K562 (cell line): Measurements from ENCODE around the gene PPFIA3. TPM values are rescaled to one million over a fixed set of nuclear protein-coding genes. Genes with fewer than 3 reads are reported as not detected.

Source experiments
- ATAC-seq: fragments of 200-7000 bp; cut with Tn5 transposase; 3 replicates; pipeline ENCODE4 v1.9.1; 2020; ENCODE audit warnings: moderate library complexity
- BruUV-seq: library from RNA; stranded (reverse); fragments of 400-500 nt; replicated peaks from 2 replicates; lab custom pipeline; 2021; lab: Mats Ljungman, UMichigan
- CTCF ChIA-PET: fragments of 300-600 bp; formaldehyde crosslinking; extraction: SDS; loops from one replicate; lab custom pipeline; 2021; ENCODE audit warnings: low intra/inter-chr PET ratio; lab: Yijun Ruan, JAX
- POLR2A ChIA-PET: fragments of 300-600, 350-650 bp; sonication (Branson Sonifier 250); formaldehyde crosslinking; extraction: SDS; loops from one replicate; lab custom pipeline; 2021; ENCODE audit warnings: antibody characterized with exemption, inconsistent platforms; lab: Yijun Ruan, JAX
- DNase-seq, 4 experiments: peaks; one replicate each; pipeline versions ENCODE4 v3.0.0 to v3.0.0-alpha.2; 2011 to 2018; ENCODE audit warnings: low spot score in 3 of 4, mixed read lengths in 3 of 4; ENCODE audit errors: extremely low read depth in 1 of 4
- FAIRE-seq: peaks from 2 replicates; lab custom pipeline; 2011; peaks lifted over from hg19 to GRCh38; lab: Jason Lieb, UNC
- H2AFZ ChIP-seq: 2 replicates; pipeline ENCODE4 v1.6.0; 2011; ENCODE audit warnings: low read depth, low read length, control low read depth, inconsistent platforms
- H3K27ac ChIP-seq: fragments of 200-600 bp; 3 replicates; pipeline ENCODE4 v1.8.0; 2011; ENCODE audit warnings: low read depth, mild to moderate bottlenecking, control low read depth, inconsistent platforms, low read length, moderate library complexity, mixed read lengths; ENCODE audit errors: extremely low read depth
- H3K27me3 ChIP-seq, 2 experiments: fragments of 300-600 bp in 1 of 2; 2 replicates in 1 of 2; 3 replicates in 1 of 2; pipeline versions ENCODE4 v1.6.0 to v1.8.0; 2011; ENCODE audit warnings: inconsistent platforms in 2 of 2, low read length in 2 of 2, mild to moderate bottlenecking in 1 of 2, mixed read lengths in 1 of 2, moderate library complexity in 1 of 2; ENCODE audit not compliant: control insufficient read depth in 2 of 2, insufficient read depth in 2 of 2
- H3K36me3 ChIP-seq: fragments of 300-600 bp; 3 replicates; pipeline ENCODE4 v1.8.0; 2011; ENCODE audit warnings: mild to moderate bottlenecking, low read length, inconsistent platforms; ENCODE audit not compliant: control insufficient read depth, insufficient read depth
- H3K4me1 ChIP-seq, 2 experiments: fragments of 200-600 bp in 1 of 2; replicated peaks in 1 of 2; 2 replicates in 1 of 2; 3 replicates in 1 of 2; pipeline versions ENCODE4 v1.5.1 to v1.8.0; 2011; ENCODE audit warnings: inconsistent platforms in 2 of 2, low read length in 2 of 2, mild to moderate bottlenecking in 1 of 2, mixed read lengths in 1 of 2, moderate library complexity in 1 of 2; ENCODE audit not compliant: control insufficient read depth in 2 of 2, insufficient read depth in 2 of 2
- H3K4me2 ChIP-seq: 2 replicates; pipeline ENCODE4 v1.6.1; 2011; ENCODE audit warnings: low read length, control low read depth, inconsistent platforms, mixed read lengths; ENCODE audit not compliant: insufficient read depth
- H3K4me3 ChIP-seq: fragments of 200-600 bp; sonication (generic), shearing (Covaris generic); 2 replicates; pipeline ENCODE4 v1.5.1; 2016; ENCODE audit warnings: control low read depth, inconsistent platforms
- H3K79me2 ChIP-seq: fragments of 200-600 bp; 3 replicates; pipeline ENCODE4 v1.8.0; 2011; ENCODE audit warnings: low read length, inconsistent platforms; ENCODE audit not compliant: control insufficient read depth, insufficient read depth
- H3K9ac ChIP-seq, 2 experiments: 2 replicates each; pipeline versions ENCODE4 v1.6.0 to v1.6.1; 2011; ENCODE audit warnings: low read depth in 2 of 2, low read length in 2 of 2, control low read depth in 1 of 2, inconsistent platforms in 1 of 2, mild to moderate bottlenecking in 1 of 2, mixed read lengths in 1 of 2; ENCODE audit not compliant: insufficient read depth in 1 of 2
- H3K9me1 ChIP-seq: one replicate; pipeline ENCODE4 v1.6.0; 2011; ENCODE audit warnings: inconsistent platforms, mild to moderate bottlenecking, low read length, moderate library complexity; ENCODE audit not compliant: control insufficient read depth, insufficient read depth
- H3K9me3 ChIP-seq: replicated peaks from 2 replicates; pipeline ENCODE4 v1.5.1; 2011; ENCODE audit warnings: low read depth, low read length, inconsistent platforms; ENCODE audit not compliant: control insufficient read depth, insufficient read depth
- H4K20me1 ChIP-seq: replicated peaks from 2 replicates; pipeline ENCODE4 v1.6.1; 2011; ENCODE audit warnings: low read length, inconsistent platforms, mixed read lengths; ENCODE audit not compliant: control insufficient read depth, insufficient read depth
- ARHGAP35 ChIP-seq: fragments of 450-650 bp; IDR thresholded peaks from 2 replicates; pipeline ENCODE4 v1.6.1; 2018; ENCODE audit not compliant: partially characterized antibody
- BRCA1 ChIP-seq, 2 experiments: fragments of 450-650 bp in 1 of 2; sonication (generic) in 1 of 2; formaldehyde crosslinking in 1 of 2; IDR thresholded peaks; 2 replicates each; pipeline versions ENCODE4 v1.5.0 to v1.6.1; 2017 to 2020; ENCODE audit warnings: mild to moderate bottlenecking in 1 of 2, missing genetic modification reagents in 1 of 2
- LARP7 ChIP-seq: fragments of 450-650 bp; IDR thresholded peaks from 2 replicates; pipeline ENCODE4 v1.6.1; 2016
- POLR2B ChIP-seq: fragments of 450-650 bp; IDR thresholded peaks from 2 replicates; pipeline ENCODE4 v1.6.1; 2018; ENCODE audit warnings: low read depth; ENCODE audit not compliant: partially characterized antibody
- RBM17 ChIP-seq: fragments of 200-400 bp; formaldehyde crosslinking; IDR thresholded peaks from 2 replicates; pipeline ENCODE4 v1.6.1; 2017; ENCODE audit warnings: low read depth, mild to moderate bottlenecking, low read length, borderline replicate concordance
- SUPT5H ChIP-seq: fragments of 450-650 bp; IDR thresholded peaks from 2 replicates; pipeline ENCODE4 v1.6.1; 2016
- WGBS: fragments of 100-300 bp; shearing (Covaris generic); methylation state at CpG from one replicate; pipeline ENCODE4 v1.1.6; 2016; ENCODE audit warnings: low coverage, mixed read lengths; ENCODE audit not compliant: insufficient coverage; ENCODE audit errors: missing lambda C conversion rate; 5-methylcytosine and 5-hydroxymethylcytosine counted together
- in situ Hi-C: fragments of 300-500 bp; cut with MboI; formaldehyde crosslinking; loops from 4 replicates; pipeline ENCODE4 v1.15.0; 2018; ENCODE audit warnings: inconsistent platforms, mixed read lengths
- intact Hi-C: fragments of 100-400 bp; cut with micrococcal nuclease; formaldehyde crosslinking; loops from 2 replicates; pipeline ENCODE4 v1.14.2; 2022
- polyA plus RNA-seq, 8 experiments: library from polyadenylated mRNA; depleted of rRNA in 4 of 8; stranded (reverse) in 5 of 8; unstranded in 3 of 8; fragments of >200 nt; fragmentation: Nextera tagmentation in 2 of 8; fragmentation: Illumina TruSeq in 1 of 8; extraction: Ambion mirVana in 2 of 8; extraction: Trizol in 1 of 8; gene quantifications; 2 replicates each; pipeline versions ENCODE4 v1.2.1 to v1.2.3, GENCODE V29; 2011 to 2014; ENCODE audit warnings: inconsistent platforms in 1 of 8, missing spikeins in 1 of 8
- total RNA-seq, 7 experiments: library from RNA; depleted of rRNA in 6 of 7; stranded (reverse); fragments of >200 nt in 6 of 7; fragmentation: Illumina TruSeq in 2 of 7; extraction: Trizol in 2 of 7; gene quantifications; 2 replicates each; pipeline versions ENCODE4 v1.2.1 to v1.2.3, GENCODE V29; 2011 to 2021; ENCODE audit warnings: low replicate concordance in 1 of 7

The PPFIA3 gene
- total and polyA plus RNA-seq, 9 of the 15 experiments (the other 6 are each of a cell fraction or from before 2014, with no cell fraction given): 0.10 to 53.0 (median 17.6) TPM

DNA sequence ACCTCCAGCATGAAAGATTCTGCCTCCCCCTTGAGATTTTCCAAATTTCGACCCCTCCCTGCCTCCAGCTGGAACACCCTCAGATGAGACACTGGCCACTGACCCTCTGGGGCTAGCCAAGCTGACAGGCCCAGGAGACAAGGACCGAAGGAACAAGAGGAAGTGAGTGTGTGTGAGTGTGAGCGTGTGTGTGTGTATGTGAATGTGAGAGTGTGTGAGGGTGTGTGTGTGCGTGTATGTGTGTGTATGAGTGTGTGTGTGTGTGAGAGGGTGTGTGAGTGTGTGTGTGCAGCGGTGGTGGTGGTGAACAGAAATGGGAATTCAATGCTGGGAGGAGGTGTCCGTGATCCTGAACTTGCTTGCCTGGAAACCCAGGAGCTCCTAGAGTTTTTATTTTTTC, 22.0 kb downstream of the PPFIA3 start:
- no peaks in the 10 kb centered on the region for H3K9me3 ChIP-seq
- 63% methylated on average over 5 of the region's 6 CpGs for WGBS
- ATAC-seq (no peak), FAIRE-seq (peak; percentile 46), DNase-seq (no peak)
- POLR2A ChIA-PET: interaction anchor here (0.5 to 1.3 kb wide), 2 partner anchors 10 to 12 kb away, joined by 3 read pairs; no protein-coding TSS in a partner anchor
- no peaks in the 10 kb centered on the region for H4K20me1 ChIP-seq
- BruUV-seq: no TSS peak
- intact Hi-C loops: no loop called here
- in situ Hi-C loops: no loop called here
- CTCF ChIA-PET: no interaction called here
- H2AFZ ChIP-seq: no peak overlapping the region
- peaks cover 10 to 37% of the 10 kb centered on the region in 2 experiments; a peak in 4 of 5 replicates for H3K4me1 ChIP-seq
- H3K79me2 ChIP-seq: no peaks in the 10 kb centered on the region
- H3K4me2 ChIP-seq: no peak overlapping the region
- no peak overlapping the region for H3K4me3 ChIP-seq
- TF ChIP-seq POLR2B (peak; percentile 34), RBM17 (no peak), LARP7 (peak; percentile 87), ARHGAP35 (peak; percentile 16), SUPT5H (0 out of 2 replicates have a peak, but pooled peaks have one; percentile 34), BRCA1 (IDR thresholded peaks at IDR 0.05) (no peak), BRCA1 (CRISPR knock-in tag; IDR thresholded peaks at IDR 0.05) (no peak)
- H3K36me3 ChIP-seq: peaks cover 7% of the 10 kb centered on the region; the same call in 1 of the 3 replicates
- H3K27me3 ChIP-seq: no peaks in the 10 kb centered on the region
- H3K9me1 ChIP-seq: no peaks in the 10 kb centered on the region
- no peak overlapping the region for H3K9ac ChIP-seq
- H3K27ac ChIP-seq: no peak overlapping the region
